OCI-LY1 (cell line): ENCODE data around the gene MMRN2.

Experiments
- H2AFZ ChIP-seq: fragments of 200-600 bp; sonication (generic), shearing (Covaris generic); 2 replicates; pipeline ENCODE4 v1.6.0; 2014; ENCODE audit warnings: antibody characterized with exemption, mild to moderate bottlenecking, low read length
- H3F3A ChIP-seq: fragments of 200-600 bp; sonication (generic), shearing (Covaris generic); 2 replicates; pipeline ENCODE4 v1.6.0; 2014; ENCODE audit warnings: mild to moderate bottlenecking, antibody characterized with exemption, low read length, moderate library complexity; ENCODE audit not compliant: insufficient read depth
- H3K27ac ChIP-seq: fragments of 200-600 bp; sonication (generic); 2 replicates; pipeline ENCODE4 v1.5.1; 2014; ENCODE audit warnings: low read length, mixed run types, mild to moderate bottlenecking, low read depth; ENCODE audit not compliant: poor library complexity, severe bottlenecking
- H3K27me3 ChIP-seq: fragments of 200-600 bp; sonication (generic); 2 replicates; pipeline ENCODE4 v1.6.0; 2014; ENCODE audit warnings: antibody characterized with exemption, mild to moderate bottlenecking, low read length, moderate library complexity; ENCODE audit not compliant: insufficient read depth
- H3K36me3 ChIP-seq: fragments of 200-600 bp; sonication (generic); 2 replicates; pipeline ENCODE4 v1.6.1; 2014; ENCODE audit warnings: mild to moderate bottlenecking, antibody characterized with exemption, low read length, moderate library complexity, mixed read lengths; ENCODE audit not compliant: insufficient read depth
- H3K4me1 ChIP-seq: fragments of 200-600 bp; sonication (generic); 2 replicates; pipeline ENCODE4 v1.5.1; 2014; ENCODE audit warnings: mild to moderate bottlenecking, low read length, moderate library complexity; ENCODE audit not compliant: insufficient read depth, severe bottlenecking
- H3K4me2 ChIP-seq: fragments of 200-600 bp; sonication (generic), shearing (Covaris generic); 2 replicates; pipeline ENCODE4 v1.6.1; 2014; ENCODE audit warnings: low read length
- H3K4me3 ChIP-seq: fragments of 200-600 bp; sonication (generic); 2 replicates; pipeline ENCODE4 v1.5.1; 2014; ENCODE audit warnings: low read length, low read depth, mild to moderate bottlenecking, mixed read lengths; ENCODE audit not compliant: poor library complexity, severe bottlenecking
- H3K79me2 ChIP-seq: fragments of 200-600 bp; shearing (Covaris generic); 2 replicates; pipeline ENCODE4 v1.6.1; 2016; ENCODE audit warnings: mixed run types, low read length, mixed read lengths; ENCODE audit not compliant: insufficient read depth
- H3K9ac ChIP-seq: fragments of 200-600 bp; sonication (generic), shearing (Covaris generic); 2 replicates; pipeline ENCODE4 v1.6.1; 2014; ENCODE audit warnings: mild to moderate bottlenecking, low read length, mixed read lengths
- H3K9me2 ChIP-seq: fragments of 200-600 bp; sonication (generic), shearing (Covaris generic); 2 replicates; pipeline ENCODE4 v1.6.1; 2014; ENCODE audit warnings: low read depth, mild to moderate bottlenecking, low read length, mixed read lengths
- H3K9me3 ChIP-seq: fragments of 200-600 bp; shearing (Covaris generic); 2 replicates; pipeline ENCODE4 v1.6.1; 2014; ENCODE audit warnings: low read length, mixed read lengths
- H4K20me1 ChIP-seq: fragments of 200-600 bp; sonication (generic), shearing (Covaris generic); 2 replicates; pipeline ENCODE4 v1.6.0; 2016; ENCODE audit warnings: mild to moderate bottlenecking, low read length; ENCODE audit not compliant: insufficient read depth
- EZH2 ChIP-seq: fragments of 200-600 bp; sonication (generic), shearing (Covaris generic); IDR thresholded peaks from 2 replicates; pipeline ENCODE4 v1.8.0; 2017; ENCODE audit warnings: borderline replicate concordance, mixed run types, mild to moderate bottlenecking, antibody characterized with exemption, low read length, moderate library complexity, mixed read lengths
- TF ChIP-seq, protein P1 (sequence below): fragments of 200-600 bp; sonication (generic), shearing (Covaris generic); IDR thresholded peaks from 2 replicates; pipeline ENCODE4 v1.5.1; 2017; ENCODE audit warnings: mild to moderate bottlenecking, antibody characterized with exemption, low read length, moderate library complexity, mixed read lengths

The MMRN2 gene

GRCh38 chr10:86967481-86967941 is 10.1 kb upstream of the MMRN2 start:
- no peak overlapping the region for H3K4me2 ChIP-seq
- H3K9me3 ChIP-seq = no peaks in the 10 kb centered on the region
- peaks cover 26% of the 10 kb centered on the region for H3K4me1 ChIP-seq
- H3K79me2 ChIP-seq = no peaks in the 10 kb centered on the region
- no peak overlapping the region for H3K9ac ChIP-seq
- no peaks in the 10 kb centered on the region for H4K20me1 ChIP-seq
- H3K27ac ChIP-seq = no peak overlapping the region
- H2AFZ ChIP-seq = no peak overlapping the region
- H3K9me2 ChIP-seq = no peaks in the 10 kb centered on the region
- no peaks in the 10 kb centered on the region for H3F3A ChIP-seq
- no peak overlapping the region for H3K4me3 ChIP-seq
- H3K36me3 ChIP-seq = no peaks in the 10 kb centered on the region
- TF ChIP-seq, protein P1, sequence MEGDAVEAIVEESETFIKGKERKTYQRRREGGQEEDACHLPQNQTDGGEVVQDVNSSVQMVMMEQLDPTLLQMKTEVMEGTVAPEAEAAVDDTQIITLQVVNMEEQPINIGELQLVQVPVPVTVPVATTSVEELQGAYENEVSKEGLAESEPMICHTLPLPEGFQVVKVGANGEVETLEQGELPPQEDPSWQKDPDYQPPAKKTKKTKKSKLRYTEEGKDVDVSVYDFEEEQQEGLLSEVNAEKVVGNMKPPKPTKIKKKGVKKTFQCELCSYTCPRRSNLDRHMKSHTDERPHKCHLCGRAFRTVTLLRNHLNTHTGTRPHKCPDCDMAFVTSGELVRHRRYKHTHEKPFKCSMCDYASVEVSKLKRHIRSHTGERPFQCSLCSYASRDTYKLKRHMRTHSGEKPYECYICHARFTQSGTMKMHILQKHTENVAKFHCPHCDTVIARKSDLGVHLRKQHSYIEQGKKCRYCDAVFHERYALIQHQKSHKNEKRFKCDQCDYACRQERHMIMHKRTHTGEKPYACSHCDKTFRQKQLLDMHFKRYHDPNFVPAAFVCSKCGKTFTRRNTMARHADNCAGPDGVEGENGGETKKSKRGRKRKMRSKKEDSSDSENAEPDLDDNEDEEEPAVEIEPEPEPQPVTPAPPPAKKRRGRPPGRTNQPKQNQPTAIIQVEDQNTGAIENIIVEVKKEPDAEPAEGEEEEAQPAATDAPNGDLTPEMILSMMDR = no peak
- no peak for TF ChIP-seq EZH2
- H3K27me3 ChIP-seq = no peaks in the 10 kb centered on the region

DNA sequence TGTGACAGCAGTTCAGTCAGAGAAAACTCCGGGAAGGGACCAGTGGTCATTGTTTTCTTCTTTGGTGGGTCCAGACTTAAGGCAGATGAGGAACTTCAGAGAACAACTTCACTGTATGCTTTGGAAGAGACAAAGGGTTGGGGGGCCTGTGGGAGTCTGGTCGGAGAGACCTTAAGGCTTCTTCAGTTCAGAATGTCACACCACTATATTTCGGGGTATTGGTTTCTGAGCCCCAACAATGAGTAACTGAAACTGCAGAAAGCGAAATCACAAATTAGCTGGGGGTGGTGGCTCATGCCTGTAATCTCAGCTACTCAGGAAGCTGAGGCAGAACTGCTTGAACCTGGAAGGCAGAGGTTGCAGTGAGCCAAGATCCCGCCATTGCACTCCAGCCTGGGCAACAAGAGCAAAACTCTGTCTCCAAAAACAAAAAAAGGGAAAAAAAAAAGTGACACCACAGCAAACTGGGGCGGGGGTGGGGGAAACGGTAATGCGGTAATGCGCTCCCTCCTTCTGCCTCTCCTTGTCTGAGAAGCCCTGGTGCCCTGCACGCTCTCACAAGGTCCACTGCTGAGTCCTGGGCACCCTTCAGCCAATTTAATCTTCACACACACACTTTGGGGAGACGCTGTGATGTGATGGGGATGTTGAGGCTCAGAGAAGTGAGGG is 8.7 kb upstream of the MMRN2 start:
- Histone ChIP-seq H3K9me2 (no peaks in the 10 kb centered on the region), H4K20me1 (no peaks in the 10 kb centered on the region), H3F3A (no peaks in the 10 kb centered on the region), H3K79me2 (no peaks in the 10 kb centered on the region), H2AFZ (no peak overlapping the region), H3K4me3 (no peak overlapping the region), H3K4me2 (peak overlapping the region; percentile 43; the same call in 1 of the 2 replicates), H3K4me1 (peaks cover 16% of the 10 kb centered on the region), H3K9ac (no peak overlapping the region), H3K27me3 (no peaks in the 10 kb centered on the region), H3K9me3 (no peaks in the 10 kb centered on the region), H3K27ac (no peak overlapping the region), H3K36me3 (no peaks in the 10 kb centered on the region)
- TF ChIP-seq, protein P1 = no peak
- TF ChIP-seq EZH2 = no peak

GRCh38 chr10:86964847-86965190 is 7.4 kb upstream of the MMRN2 start:
- no peaks in the 10 kb centered on the region for H3K9me3 ChIP-seq
- H3K4me1 ChIP-seq = peaks cover 13% of the 10 kb centered on the region
- no peaks in the 10 kb centered on the region for H3K27me3 ChIP-seq
- no peaks in the 10 kb centered on the region for H4K20me1 ChIP-seq
- no peak overlapping the region for H3K27ac ChIP-seq
- H3K79me2 ChIP-seq = no peaks in the 10 kb centered on the region
- no peaks in the 10 kb centered on the region for H3F3A ChIP-seq
- no peak overlapping the region for H3K4me3 ChIP-seq
- H2AFZ ChIP-seq = no peak overlapping the region
- H3K36me3 ChIP-seq = no peaks in the 10 kb centered on the region
- no peak for TF ChIP-seq EZH2
- TF ChIP-seq, protein P1 = no peak
- no peak overlapping the region for H3K9ac ChIP-seq
- no peak overlapping the region for H3K4me2 ChIP-seq
- H3K9me2 ChIP-seq = no peaks in the 10 kb centered on the region
